ENCODE results near the gene GP9.
"Not testable (repeated sequence)": the region's sequence is repeated elsewhere in the genome, so short reads cannot be mapped to it uniquely, and the experiment has no call there.

Gene GP9

DNA sequence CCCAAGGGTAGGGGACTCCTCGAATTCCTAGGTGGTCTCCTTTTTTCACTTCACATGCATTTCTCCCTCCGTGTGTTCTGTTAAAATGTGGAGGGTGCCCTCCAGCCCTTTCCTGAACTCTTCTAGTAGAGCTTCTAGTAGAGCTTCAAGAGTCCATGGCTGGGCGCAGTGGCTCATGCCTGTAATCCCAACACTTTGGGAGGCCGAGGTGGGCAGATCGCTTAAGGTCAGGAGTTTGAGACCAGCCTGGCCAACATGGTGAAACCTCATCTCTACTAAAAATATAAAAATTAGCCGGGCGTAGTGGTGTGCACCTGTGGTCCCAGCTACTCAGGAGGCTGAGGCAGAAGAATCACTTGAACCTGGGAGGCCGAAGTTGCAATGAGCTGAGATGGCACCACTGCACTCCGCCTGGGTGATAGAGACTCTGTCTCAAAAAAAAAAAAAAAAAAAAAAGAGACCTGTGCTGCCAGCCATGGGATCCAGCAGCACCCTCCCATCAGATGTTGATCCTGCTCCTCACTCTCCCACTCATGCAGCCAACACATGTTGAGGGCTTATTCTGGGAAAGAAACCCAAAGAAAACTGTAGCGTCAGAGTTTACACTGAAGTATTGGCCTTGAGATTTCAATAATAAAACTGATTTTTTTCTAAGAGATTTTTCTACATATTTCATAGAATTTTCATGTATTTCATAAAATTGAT lies 50.6 kb downstream of the GP9 start:
- not testable (repeated sequence) for DNase-seq (ENCODE audit: low read depth)

All from fibroblast of gingiva (primary cell).